ENCODE data around the gene PIK3R6. TPM values are rescaled to one million over a fixed set of nuclear protein-coding genes. Genes with fewer than 3 reads are reported as not detected.

PIK3R6 gene
- total and polyA plus RNA-seq, 8 donors = 1.6 to 4.3 (median 2.0) TPM

DNA sequence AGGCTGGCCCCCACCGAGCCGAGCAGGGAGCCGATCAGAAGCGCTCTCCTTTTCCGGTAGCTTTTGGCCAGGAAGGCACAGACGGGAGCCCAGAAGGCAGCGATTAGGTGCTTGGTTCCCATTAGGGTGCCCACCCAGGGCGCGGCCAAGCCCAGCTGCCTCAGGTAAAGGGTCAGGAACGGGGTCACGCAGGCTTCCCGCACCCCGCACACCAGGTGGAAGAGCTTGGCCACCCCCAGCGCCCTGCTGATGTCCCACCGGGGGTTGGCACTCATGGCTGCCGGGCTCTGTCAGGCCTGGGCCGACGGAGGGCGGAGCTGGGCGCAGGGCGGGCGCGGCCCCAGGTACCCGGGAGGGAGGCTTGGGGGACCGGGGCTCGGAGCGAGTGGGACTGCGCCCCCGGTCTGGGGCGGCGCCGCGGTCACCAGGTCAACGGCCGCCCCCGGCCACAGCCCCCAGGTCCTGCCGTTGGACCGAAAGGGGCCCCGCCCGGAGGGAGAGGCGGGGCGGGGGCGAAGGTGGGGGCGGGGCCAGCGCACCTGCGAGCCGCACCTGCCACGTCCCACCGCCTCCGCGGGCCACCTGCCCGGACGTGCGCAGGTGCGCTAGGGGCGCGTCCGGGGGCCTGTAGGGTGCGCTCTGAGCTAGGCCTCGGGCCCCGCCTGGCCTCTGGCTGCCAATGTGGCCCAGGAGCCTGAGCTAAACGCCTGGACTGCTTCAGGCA is 68.5 kb downstream of the PIK3R6 start, which contains the start of gene MFSD6L:
MFSD6L (minus strand) TSS at position 520 of the 724 bp plus-strand sequence; CDS start at position 275, 245 bp downstream.
- Histone ChIP-seq H3K4me3 (peak within 1 kb of the TSS; percentile 5 to 26), H3K27ac (no peak within 1 kb of the TSS), H3K36me3 (peaks cover 0 to 5% of the 10 kb centered on the region in 2 donors), H3K4me1 (peaks cover 0 to 16% of the 10 kb centered on the region in 2 donors), H3K27me3 (peaks cover 11 to 62% of the 10 kb centered on the region in 2 donors), H3K9me3 (no peaks in the 10 kb centered on the region)
- ATAC-seq = peak; percentile 94
- intact Hi-C loops (cut with DNase I) = no loop called here
- peak in 1 of 4 donors; percentile 59 for DNase-seq
- TF ChIP-seq, protein P1, sequence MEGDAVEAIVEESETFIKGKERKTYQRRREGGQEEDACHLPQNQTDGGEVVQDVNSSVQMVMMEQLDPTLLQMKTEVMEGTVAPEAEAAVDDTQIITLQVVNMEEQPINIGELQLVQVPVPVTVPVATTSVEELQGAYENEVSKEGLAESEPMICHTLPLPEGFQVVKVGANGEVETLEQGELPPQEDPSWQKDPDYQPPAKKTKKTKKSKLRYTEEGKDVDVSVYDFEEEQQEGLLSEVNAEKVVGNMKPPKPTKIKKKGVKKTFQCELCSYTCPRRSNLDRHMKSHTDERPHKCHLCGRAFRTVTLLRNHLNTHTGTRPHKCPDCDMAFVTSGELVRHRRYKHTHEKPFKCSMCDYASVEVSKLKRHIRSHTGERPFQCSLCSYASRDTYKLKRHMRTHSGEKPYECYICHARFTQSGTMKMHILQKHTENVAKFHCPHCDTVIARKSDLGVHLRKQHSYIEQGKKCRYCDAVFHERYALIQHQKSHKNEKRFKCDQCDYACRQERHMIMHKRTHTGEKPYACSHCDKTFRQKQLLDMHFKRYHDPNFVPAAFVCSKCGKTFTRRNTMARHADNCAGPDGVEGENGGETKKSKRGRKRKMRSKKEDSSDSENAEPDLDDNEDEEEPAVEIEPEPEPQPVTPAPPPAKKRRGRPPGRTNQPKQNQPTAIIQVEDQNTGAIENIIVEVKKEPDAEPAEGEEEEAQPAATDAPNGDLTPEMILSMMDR (IDR thresholded peaks at IDR 0.05) = no peak

DNA sequence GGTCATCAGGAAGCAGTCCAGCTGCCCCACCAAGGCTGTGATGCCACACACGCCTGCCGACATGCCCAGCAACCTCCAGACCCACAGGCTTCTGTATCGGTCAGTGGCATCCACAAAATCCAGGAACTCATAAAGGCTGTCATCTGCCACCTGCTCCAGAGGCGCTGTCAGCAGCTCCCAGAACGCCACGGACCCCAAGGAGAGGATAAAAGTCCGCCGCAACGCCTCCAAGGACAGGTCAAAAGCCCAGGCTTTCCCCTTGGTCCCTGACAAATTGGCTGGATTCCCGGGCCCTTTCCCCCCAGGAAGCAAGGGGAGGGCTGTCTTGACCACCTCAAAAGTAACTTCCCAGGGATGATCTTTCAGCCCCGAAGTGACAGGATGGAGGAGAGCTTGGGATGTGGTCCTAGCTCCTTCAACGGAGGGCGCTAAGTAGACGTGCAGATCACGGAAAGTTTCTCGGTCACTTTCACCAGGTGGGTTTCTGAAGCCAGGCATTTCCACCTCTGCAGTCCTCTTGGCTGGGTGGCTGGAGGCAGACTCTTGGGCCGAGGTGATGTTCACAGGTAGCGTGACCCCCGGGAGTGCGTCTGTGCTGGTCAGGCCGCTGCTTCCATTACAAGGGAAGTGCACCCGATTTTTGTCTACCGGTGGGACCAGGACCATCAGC is 69.2 kb downstream of the PIK3R6 start:
- no peak overlapping the region for H3K4me3 ChIP-seq
- H3K4me1 ChIP-seq = peaks cover 0 to 16% of the 10 kb centered on the region in 2 donors
- TF ChIP-seq, protein P1 (IDR thresholded peaks at IDR 0.05) = no peak
- no peak for ATAC-seq
- H3K9me3 ChIP-seq = no peaks in the 10 kb centered on the region
- H3K36me3 ChIP-seq = no peaks in the 10 kb centered on the region
- no peak overlapping the region for H3K27ac ChIP-seq
- H3K27me3 ChIP-seq = peaks cover 11 to 62% of the 10 kb centered on the region in 2 donors
- no peak for DNase-seq
- intact Hi-C loops (cut with DNase I) = no loop called here

DNA sequence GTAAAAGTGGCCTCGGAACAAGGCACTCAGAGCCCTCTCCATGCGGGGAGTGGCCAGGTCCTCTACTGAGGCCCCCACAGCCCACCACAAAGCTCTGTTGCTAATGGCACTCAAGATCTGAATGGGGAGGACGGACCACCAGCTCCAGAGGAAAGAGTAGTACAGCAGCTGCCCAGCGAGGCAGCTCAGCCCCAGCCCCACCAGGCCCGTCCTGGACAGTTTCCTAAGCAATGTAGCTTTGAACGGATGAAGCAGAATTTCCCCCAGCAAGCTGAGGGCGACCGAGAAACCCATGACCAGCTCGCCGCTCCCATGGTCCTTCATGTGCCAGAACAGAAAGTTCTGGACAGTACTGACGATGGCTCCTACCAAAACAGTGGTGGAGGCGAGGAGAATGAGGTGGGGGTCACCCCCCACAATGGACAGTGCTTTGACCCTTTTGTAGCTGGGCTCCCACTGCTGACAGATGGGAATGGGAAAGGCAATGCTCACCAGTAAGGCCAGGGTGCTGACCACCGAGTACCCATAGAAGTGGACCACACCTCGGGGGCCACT is 69.8 kb downstream of the PIK3R6 start:
- H3K9me3 ChIP-seq = no peaks in the 10 kb centered on the region
- TF ChIP-seq, protein P1 (IDR thresholded peaks at IDR 0.05) = no peak
- intact Hi-C loops (cut with DNase I) = no loop called here
- no peak overlapping the region for H3K4me3 ChIP-seq
- ATAC-seq (no peak), DNase-seq (no peak)
- no peak overlapping the region for H3K27ac ChIP-seq
- H3K36me3 ChIP-seq = no peaks in the 10 kb centered on the region
- peaks cover 11 to 65% of the 10 kb centered on the region in 2 donors for H3K27me3 ChIP-seq
- H3K4me1 ChIP-seq = peaks cover 0 to 16% of the 10 kb centered on the region in 2 donors

DNA sequence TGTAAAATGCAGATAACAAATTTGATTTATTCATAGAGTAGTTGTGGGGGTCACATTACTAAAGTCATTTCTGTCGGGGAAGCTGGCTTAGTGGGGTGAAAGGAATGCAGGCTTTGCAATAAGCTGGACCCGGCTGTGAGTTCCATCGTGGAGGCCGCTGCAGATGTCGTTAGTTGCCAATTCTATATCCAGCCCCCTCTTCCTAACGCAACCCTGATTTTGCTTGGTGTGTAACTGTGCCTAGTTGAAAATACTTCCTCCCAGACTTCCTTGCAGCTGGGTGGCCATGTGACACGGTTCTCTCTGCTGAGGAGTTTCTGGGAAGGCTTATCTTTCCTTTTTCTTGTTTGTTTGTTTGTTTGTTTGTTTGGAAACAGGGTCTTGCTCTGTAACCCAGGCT is 72.8 kb downstream of the PIK3R6 start:
- Histone ChIP-seq H3K9me3 (peaks cover 0 to 7% of the 10 kb centered on the region in 2 donors), H3K27me3 (peaks cover 11 to 56% of the 10 kb centered on the region in 2 donors), H3K27ac (peak overlapping the region in 1 of 2 donors; percentile 81), H3K4me3 (no peak overlapping the region), H3K36me3 (no peaks in the 10 kb centered on the region), H3K4me1 (peaks cover 0 to 23% of the 10 kb centered on the region in 2 donors)
- TF ChIP-seq, protein P1 (IDR thresholded peaks at IDR 0.05) = no peak
- ATAC-seq (no peak), DNase-seq (no peak)
- intact Hi-C loops (cut with DNase I) = no loop called here

DNA sequence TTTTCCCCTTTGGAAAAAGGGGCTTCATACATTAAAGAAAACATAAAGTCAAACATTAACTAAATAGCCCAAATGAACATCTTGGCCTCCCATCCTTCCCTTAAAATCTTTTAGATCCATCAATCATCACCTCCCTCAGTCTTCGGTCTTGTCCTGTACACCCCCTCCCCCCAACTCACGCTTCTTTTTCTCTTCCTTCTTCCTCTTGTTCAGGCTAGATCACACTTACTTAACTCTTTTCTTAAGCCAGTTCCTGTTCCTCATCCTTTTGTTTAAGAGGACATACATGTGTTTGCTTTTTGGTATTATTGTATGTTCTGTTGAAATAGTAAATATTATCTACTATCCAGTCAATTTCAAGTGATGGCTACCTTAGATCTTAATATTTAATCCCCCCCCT is 73.8 kb downstream of the PIK3R6 start:
- TF ChIP-seq, protein P1 (IDR thresholded peaks at IDR 0.05) = no peak
- no peaks in the 10 kb centered on the region for H3K36me3 ChIP-seq
- intact Hi-C loops (cut with DNase I) = no loop called here
- H3K27me3 ChIP-seq = peaks cover 6 to 46% of the 10 kb centered on the region in 2 donors
- ATAC-seq (no peak), DNase-seq (no peak)
- H3K4me1 ChIP-seq = peaks cover 0 to 26% of the 10 kb centered on the region in 2 donors
- H3K4me3 ChIP-seq = no peak overlapping the region
- H3K9me3 ChIP-seq = peaks cover 0 to 7% of the 10 kb centered on the region in 2 donors
- H3K27ac ChIP-seq = peak overlapping the region in 1 of 2 donors; percentile 81

Data from left lung (tissue), 10 donors.